Bone marrow (tissue), 2 donors: ENCODE data around the gene SLC4A4.

Experiments
- DNase-seq, 2 donors: peaks; one replicate each; lab custom pipeline; 2025; lab: John Stamatoyannopoulos, UW

Gene SLC4A4

DNA sequence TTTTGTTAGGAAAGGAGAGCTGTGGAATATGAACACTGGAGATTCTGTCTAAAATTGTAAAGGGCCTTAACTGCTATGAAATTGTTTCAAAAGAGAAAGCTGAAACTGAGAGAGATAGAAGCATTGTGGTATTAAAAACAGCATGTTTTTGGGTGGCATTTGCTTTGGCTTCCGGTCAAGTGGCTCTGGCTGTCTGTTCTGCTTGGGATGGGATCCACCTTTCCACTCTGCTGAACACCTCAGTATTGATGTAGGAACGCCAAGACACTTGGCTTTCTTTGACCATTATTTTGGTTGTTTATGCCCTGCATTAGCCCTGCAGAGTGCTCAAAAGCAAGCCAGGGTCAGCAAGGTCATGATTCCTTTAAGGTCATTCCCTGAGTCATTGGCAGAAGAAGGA is 199.7 kb downstream of the SLC4A4 start:
- DNase-seq: no peak

DNA sequence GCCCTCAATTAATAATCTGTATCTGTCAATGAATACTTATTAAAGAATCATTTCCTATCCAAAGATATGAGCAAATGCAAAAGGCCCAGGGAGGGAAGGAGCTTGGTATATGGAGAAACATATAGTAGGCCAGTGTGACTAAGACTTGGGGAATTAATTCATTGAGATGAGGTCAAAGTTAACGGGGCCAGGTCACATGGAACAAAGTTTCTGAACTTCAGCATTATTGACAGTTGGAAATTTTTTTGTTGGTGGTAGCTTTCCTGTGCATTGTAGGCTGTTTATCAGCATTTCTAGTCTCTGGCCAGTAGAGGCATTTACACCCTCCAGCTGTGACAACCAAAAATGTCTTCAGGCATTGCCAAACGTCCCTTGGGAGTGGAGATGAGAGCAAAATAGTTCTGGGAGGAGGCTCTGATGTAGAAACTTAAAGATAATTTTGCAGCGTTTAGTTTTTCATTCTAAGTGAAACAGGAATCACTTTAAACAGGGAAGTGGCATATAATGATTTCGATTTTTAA is 202.0 kb downstream of the SLC4A4 start:
- no peak for DNase-seq

GRCh38 chr4:71541541-71541940 is 202.7 kb downstream of the SLC4A4 start:
- DNase-seq: no peak

- no peak for DNase-seq
These were observed 206.3 kb downstream of the SLC4A4 start for GRCh38 chr4:71545168-71545567.

GRCh38 chr4:71549516-71550160 is 210.8 kb downstream of the SLC4A4 start:
- no peak for DNase-seq

GRCh38 chr4:71550220-71551165 is 211.7 kb downstream of the SLC4A4 start:
- no peak for DNase-seq

- peak in 1 of 2 donors; percentile 7 for DNase-seq
These were observed 214.8 kb downstream of the SLC4A4 start for GRCh38 chr4:71553605-71554004.

- DNase-seq: no peak
These were observed 215.2 kb downstream of the SLC4A4 start for GRCh38 chr4:71554025-71554424.

DNA sequence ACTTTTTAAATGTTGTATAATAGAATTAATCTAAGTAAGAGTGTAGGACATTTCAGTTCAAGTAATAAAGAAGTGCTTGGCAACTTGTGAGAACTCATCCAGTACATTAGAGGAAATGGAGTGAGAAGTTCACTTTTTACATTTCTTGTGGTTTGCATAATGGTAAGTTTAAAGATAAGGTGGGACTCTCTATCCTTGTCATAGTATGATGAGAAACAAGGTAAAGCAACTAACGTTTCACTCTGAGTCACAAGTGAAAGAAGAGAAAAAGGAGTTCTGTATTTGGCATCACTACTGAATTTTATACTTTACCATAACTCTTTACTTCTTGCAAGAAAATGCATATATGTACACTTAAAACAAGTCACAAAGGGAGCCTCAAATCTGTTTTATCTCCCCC is 219.4 kb downstream of the SLC4A4 start:
- no peak for DNase-seq

- no peak for DNase-seq
These were observed 221.2 kb downstream of the SLC4A4 start for GRCh38 chr4:71559957-71560571.

DNA sequence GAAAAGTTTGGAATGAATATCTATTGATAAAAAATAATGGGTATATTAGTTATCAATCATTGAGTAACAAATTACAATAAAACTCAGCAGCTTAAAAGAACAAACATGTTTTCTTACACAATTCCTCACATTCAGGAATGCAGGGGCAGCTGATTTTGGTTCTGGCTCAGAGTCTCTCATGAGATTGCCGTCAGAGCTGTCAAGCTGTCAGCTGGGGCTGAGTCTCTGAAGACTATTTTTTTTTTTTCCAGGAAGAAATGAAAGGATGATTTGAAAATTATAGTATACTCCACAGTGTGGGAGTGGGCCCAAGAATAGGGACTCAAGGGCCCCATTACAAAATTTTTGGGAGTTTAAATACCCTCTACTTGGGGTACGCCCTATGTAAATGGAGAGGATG is 226.0 kb downstream of the SLC4A4 start:
- DNase-seq: no peak

- DNase-seq: no peak
These were observed 228.0 kb downstream of the SLC4A4 start for GRCh38 chr4:71566856-71567255.

DNA sequence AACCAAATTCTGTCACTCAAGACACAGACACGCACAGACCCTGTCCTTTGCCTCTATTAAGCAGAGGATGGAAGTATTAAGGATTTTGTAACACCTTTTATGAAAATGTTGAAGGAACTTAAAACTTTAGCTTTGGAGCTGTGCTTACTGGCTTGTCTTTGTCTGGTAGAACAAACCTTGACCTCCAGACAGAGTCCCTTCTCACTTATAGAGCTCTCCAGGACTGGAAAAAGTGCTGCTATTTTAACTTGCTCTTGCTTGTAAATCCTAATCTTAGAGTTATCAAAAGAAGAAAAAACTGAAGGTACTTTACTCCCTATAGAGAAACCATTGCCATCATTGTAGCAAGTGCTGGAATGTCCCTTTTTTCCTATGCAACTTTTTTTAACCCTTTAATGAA is 229.3 kb downstream of the SLC4A4 start:
- no peak for DNase-seq

GRCh38 chr4:71570492-71570891 is 231.7 kb downstream of the SLC4A4 start:
- no peak for DNase-seq

- DNase-seq: no peak
These were observed 232.5 kb downstream of the SLC4A4 start for GRCh38 chr4:71571346-71571745.

DNA sequence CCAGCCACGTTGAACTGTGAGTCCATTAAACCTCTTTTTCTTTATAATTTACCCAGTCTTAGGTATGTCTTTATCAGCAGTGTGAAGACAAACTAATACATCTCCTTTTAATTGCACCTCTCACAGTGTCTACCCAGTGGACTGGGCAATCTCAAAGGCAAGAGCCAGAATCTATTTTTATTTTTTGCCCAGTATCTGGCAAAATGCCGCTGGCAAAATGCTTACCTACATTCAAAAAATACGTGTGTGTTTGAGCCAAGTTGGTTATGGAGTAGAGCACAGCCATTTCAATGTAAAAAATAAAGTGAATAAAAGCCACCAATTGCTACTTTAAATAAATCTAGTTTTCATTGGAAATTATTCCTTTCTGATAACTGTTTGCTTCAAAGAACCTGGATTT is 245.2 kb downstream of the SLC4A4 start:
- DNase-seq: no peak

- DNase-seq: no peak
These were observed 245.8 kb downstream of the SLC4A4 start for GRCh38 chr4:71584585-71584984.

GRCh38 chr4:71586087-71586763 is 247.4 kb downstream of the SLC4A4 start:
- DNase-seq: no peak

DNA sequence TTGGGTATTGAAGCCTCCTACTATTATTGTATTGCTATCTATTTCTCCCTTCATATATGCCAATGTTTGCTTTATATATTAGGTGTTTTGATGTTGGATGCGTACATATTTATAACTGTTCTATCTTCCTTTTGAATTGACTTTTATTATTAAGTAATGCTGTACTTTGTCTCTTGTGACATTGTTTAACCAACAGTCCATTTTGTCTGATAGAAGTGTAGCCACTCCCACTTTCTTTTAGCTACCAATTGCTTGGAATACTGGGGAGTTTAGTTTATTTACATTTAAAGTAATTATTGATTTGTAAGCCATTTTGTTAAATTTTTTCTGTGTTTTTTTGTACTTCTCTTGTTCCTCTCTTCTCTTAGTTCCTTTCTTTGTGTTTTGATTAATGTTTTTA is 249.2 kb downstream of the SLC4A4 start:
- no peak for DNase-seq

DNA sequence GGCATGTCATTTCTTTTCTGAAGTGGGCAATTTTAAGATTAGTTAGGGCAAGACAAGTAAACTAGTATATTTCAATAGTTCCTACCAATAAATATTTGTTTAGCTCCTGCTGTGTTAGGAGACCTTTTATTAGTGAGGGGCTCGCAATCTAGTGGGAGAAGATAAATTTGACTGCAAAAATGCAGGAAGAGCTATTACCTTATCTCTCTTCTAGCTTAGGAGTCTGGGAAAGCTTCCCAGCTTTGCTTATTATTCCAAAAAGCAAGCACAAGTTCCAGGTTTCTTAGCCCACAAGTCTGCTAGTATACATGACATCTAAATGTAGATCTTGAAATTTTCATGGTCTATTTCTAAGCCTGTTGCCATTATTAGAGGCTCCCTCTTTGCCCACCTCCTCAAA is 254.0 kb downstream of the SLC4A4 start:
- no peak for DNase-seq

DNA sequence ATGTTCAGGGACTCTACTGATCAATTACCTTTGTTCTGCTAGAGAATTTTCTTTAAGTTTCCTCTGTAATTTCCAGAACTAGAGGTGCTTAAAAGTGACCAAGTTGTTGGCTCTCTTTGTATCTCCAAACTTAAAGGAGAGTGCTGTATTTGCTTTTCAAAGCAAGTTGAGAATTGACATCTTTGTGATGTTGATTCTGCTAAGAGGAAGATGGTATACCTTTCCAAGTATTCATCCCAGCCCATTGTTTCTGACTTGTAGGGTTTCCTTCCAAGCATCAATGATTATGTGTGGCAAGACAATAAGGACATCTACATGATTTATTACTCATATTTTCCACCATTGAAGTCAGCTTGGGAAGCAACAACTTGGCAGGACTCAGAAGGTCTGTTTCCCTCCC is 254.5 kb downstream of the SLC4A4 start:
- DNase-seq: no peak

GRCh38 chr4:71595576-71596108 is 256.8 kb downstream of the SLC4A4 start:
- no peak for DNase-seq
